HUES48 (cell line): ENCODE results near the gene KRT79.
"Not testable (repeated sequence)": the region's sequence is repeated elsewhere in the genome, so short reads cannot be mapped to it uniquely, and the experiment has no call there.

Source experiments
- H3K27ac ChIP-seq: one replicate; pipeline ENCODE4 v1.7.0; 2013; ENCODE audit warnings: low read depth, low read length, inconsistent platforms
- H3K27me3 ChIP-seq: 2 replicates; pipeline ENCODE4 v1.6.1; 2013; ENCODE audit warnings: mild to moderate bottlenecking, low read length; ENCODE audit not compliant: control insufficient read depth, insufficient read depth
- H3K36me3 ChIP-seq: 2 replicates; pipeline ENCODE4 v1.6.1; 2013; ENCODE audit warnings: low read length; ENCODE audit not compliant: control insufficient read depth, insufficient read depth
- H3K4me1 ChIP-seq: 2 replicates; pipeline ENCODE4 v1.6.1; 2013; ENCODE audit warnings: mild to moderate bottlenecking, low read length; ENCODE audit not compliant: control insufficient read depth, insufficient read depth
- H3K4me3 ChIP-seq: 2 replicates; pipeline ENCODE4 v1.5.1; 2013; ENCODE audit warnings: mild to moderate bottlenecking, low read depth, low read length
- H3K9ac ChIP-seq: 2 replicates; pipeline ENCODE4 v1.6.1; 2013; ENCODE audit warnings: mild to moderate bottlenecking, low read depth, low read length, moderate library complexity
- H3K9me3 ChIP-seq: 2 replicates; pipeline ENCODE4 v1.6.1; 2013; ENCODE audit warnings: low read length; ENCODE audit not compliant: control insufficient read depth, insufficient read depth

KRT79 gene

GRCh38 chr12:52857500-52857899 is 23.4 kb upstream of the KRT79 start:
- no peaks in the 10 kb centered on the region; the same call in 1 of the 2 replicates for H3K27me3 ChIP-seq
- H3K4me3 ChIP-seq, result no peak overlapping the region
- no peaks in the 10 kb centered on the region for H3K9me3 ChIP-seq
- H3K36me3 ChIP-seq, result no peaks in the 10 kb centered on the region
- H3K4me1 ChIP-seq, result no peaks in the 10 kb centered on the region
- no peak overlapping the region for H3K9ac ChIP-seq
- H3K27ac ChIP-seq, result no peak overlapping the region

- no peaks in the 10 kb centered on the region for H3K36me3 ChIP-seq
- no peak overlapping the region for H3K4me3 ChIP-seq
- no peaks in the 10 kb centered on the region for H3K9me3 ChIP-seq
- no peaks in the 10 kb centered on the region for H3K4me1 ChIP-seq
- no peak overlapping the region for H3K27ac ChIP-seq
- no peak overlapping the region for H3K9ac ChIP-seq
- H3K27me3 ChIP-seq, result no peaks in the 10 kb centered on the region; the same call in 1 of the 2 replicates
Observed at GRCh38 chr12:52856787-52857186, 22.7 kb upstream of the KRT79 start.

- not testable (repeated sequence) for H3K4me3 ChIP-seq, H3K9ac ChIP-seq, H3K9me3 ChIP-seq, H3K36me3 ChIP-seq, H3K4me1 ChIP-seq, H3K27me3 ChIP-seq, H3K27ac ChIP-seq
Observed at GRCh38 chr12:52856077-52856476, 22.0 kb upstream of the KRT79 start.

- Histone ChIP-seq H3K4me3 (no peak overlapping the region), H3K36me3 (no peaks in the 10 kb centered on the region), H3K9me3 (no peaks in the 10 kb centered on the region), H3K4me1 (no peaks in the 10 kb centered on the region), H3K27me3 (no peaks in the 10 kb centered on the region), H3K9ac (no peak overlapping the region), H3K27ac (no peak overlapping the region)
Observed at GRCh38 chr12:52851787-52852186, 17.7 kb upstream of the KRT79 start.

- Histone ChIP-seq H3K4me3 (no peak overlapping the region), H3K4me1 (no peaks in the 10 kb centered on the region), H3K36me3 (no peaks in the 10 kb centered on the region), H3K27ac (no peak overlapping the region), H3K27me3 (no peaks in the 10 kb centered on the region), H3K9ac (no peak overlapping the region), H3K9me3 (no peaks in the 10 kb centered on the region)
Observed at GRCh38 chr12:52850681-52851080, 16.6 kb upstream of the KRT79 start.

- Histone ChIP-seq H3K36me3 (no peaks in the 10 kb centered on the region), H3K4me1 (no peaks in the 10 kb centered on the region), H3K4me3 (no peak overlapping the region), H3K27me3 (no peaks in the 10 kb centered on the region), H3K27ac (no peak overlapping the region), H3K9ac (no peak overlapping the region), H3K9me3 (no peaks in the 10 kb centered on the region)
Observed at GRCh38 chr12:52849511-52849910, 15.4 kb upstream of the KRT79 start.

- H3K4me3 ChIP-seq, result no peak within 1 kb of the TSS
- H3K4me1 ChIP-seq, result no peaks in the 10 kb centered on the region
- no peak within 1 kb of the TSS for H3K27ac ChIP-seq
- H3K27me3 ChIP-seq, result no peaks in the 10 kb centered on the region
- H3K9me3 ChIP-seq, result no peaks in the 10 kb centered on the region
- H3K9ac ChIP-seq, result no peak within 1 kb of the TSS
- no peaks in the 10 kb centered on the region for H3K36me3 ChIP-seq
Observed at GRCh38 chr12:52848661-52849255, 14.6 kb upstream of the KRT79 start, which contains the start of gene KRT78. KRT78 (minus strand) TSS chr12:52848994; CDS start chr12:52848930, 64 bp downstream.

- H3K9me3 ChIP-seq, result no peaks in the 10 kb centered on the region
- H3K4me1 ChIP-seq, result no peaks in the 10 kb centered on the region
- no peaks in the 10 kb centered on the region for H3K36me3 ChIP-seq
- H3K27ac ChIP-seq, result no peak overlapping the region
- no peak overlapping the region for H3K9ac ChIP-seq
- no peaks in the 10 kb centered on the region for H3K27me3 ChIP-seq
- H3K4me3 ChIP-seq, result no peak overlapping the region
Observed at GRCh38 chr12:52847335-52848102, 13.4 kb upstream of the KRT79 start.

GRCh38 chr12:52846356-52846970 is 12.4 kb upstream of the KRT79 start:
- no peaks in the 10 kb centered on the region for H3K9me3 ChIP-seq
- no peak overlapping the region for H3K9ac ChIP-seq
- no peak overlapping the region for H3K4me3 ChIP-seq
- H3K36me3 ChIP-seq, result no peaks in the 10 kb centered on the region
- no peaks in the 10 kb centered on the region for H3K4me1 ChIP-seq
- H3K27me3 ChIP-seq, result no peaks in the 10 kb centered on the region
- H3K27ac ChIP-seq, result no peak overlapping the region

- H3K27me3 ChIP-seq, result no peaks in the 10 kb centered on the region
Observed at GRCh38 chr12:52845946-52846345, 11.8 kb upstream of the KRT79 start.

GRCh38 chr12:52844386-52844785 is 10.3 kb upstream of the KRT79 start:
- no peak overlapping the region for H3K9ac ChIP-seq
- H3K9me3 ChIP-seq, result no peaks in the 10 kb centered on the region
- no peak overlapping the region for H3K4me3 ChIP-seq
- no peaks in the 10 kb centered on the region for H3K4me1 ChIP-seq
- H3K27ac ChIP-seq, result no peak overlapping the region
- no peaks in the 10 kb centered on the region for H3K27me3 ChIP-seq
- no peaks in the 10 kb centered on the region for H3K36me3 ChIP-seq

More at GRCh38 chr12:52845946-52846345, 11.8 kb upstream of the KRT79 start:
- H3K27ac ChIP-seq, result no peak overlapping the region
- H3K4me3 ChIP-seq, result no peak overlapping the region
- H3K9me3 ChIP-seq, result no peaks in the 10 kb centered on the region
- no peaks in the 10 kb centered on the region for H3K36me3 ChIP-seq
- no peak overlapping the region for H3K9ac ChIP-seq
- H3K4me1 ChIP-seq, result no peaks in the 10 kb centered on the region
